GM21528 (cell line): Measurements from ENCODE around the gene ZDHHC11.
"Not testable (repeated sequence)": the region's sequence is repeated elsewhere in the genome, so short reads cannot be mapped to it uniquely, and the experiment has no call there.

Experiments
- ATAC-seq: cut with Tn5 transposase; IDR thresholded peaks from one replicate; pipeline ENCODE4 v1.9.1; 2021; ENCODE audit warnings: mild to moderate bottlenecking, moderate library complexity; ENCODE audit not compliant: unreplicated experiment, low FRiP score

The ZDHHC11 gene

DNA sequence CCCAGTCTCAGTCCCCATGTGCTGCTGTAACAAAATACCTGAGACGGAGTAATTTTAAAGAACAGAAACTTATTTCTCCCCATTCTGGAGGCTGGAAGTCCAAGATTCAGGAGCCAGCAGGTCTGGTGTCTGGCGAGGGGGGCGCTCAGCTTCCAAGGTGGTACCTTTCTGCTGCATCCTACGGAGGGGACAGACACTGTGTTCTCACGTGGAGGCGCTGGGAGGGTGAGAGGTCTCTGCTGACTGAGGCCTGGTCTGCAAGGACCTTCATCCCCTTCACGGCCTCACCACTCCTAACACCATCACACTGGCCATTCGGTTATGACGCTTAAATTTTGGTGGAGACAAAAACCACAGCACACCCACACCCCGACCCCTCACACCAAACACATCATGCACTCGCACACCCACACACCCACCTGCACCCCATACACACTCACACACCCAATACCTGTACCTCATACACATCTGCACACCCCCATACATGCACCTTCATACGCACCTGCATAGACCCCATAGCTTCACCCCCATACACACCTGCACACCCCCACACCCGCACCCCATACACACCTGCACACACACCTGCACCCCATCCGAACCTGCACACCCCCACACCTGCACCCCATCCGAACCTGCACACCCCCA, 9.8 kb upstream of the ZDHHC11 start:
- ATAC-seq, result no peak

- ATAC-seq, result no peak
Observed at GRCh38 chr5:859798-860296, 9.1 kb upstream of the ZDHHC11 start.

DNA sequence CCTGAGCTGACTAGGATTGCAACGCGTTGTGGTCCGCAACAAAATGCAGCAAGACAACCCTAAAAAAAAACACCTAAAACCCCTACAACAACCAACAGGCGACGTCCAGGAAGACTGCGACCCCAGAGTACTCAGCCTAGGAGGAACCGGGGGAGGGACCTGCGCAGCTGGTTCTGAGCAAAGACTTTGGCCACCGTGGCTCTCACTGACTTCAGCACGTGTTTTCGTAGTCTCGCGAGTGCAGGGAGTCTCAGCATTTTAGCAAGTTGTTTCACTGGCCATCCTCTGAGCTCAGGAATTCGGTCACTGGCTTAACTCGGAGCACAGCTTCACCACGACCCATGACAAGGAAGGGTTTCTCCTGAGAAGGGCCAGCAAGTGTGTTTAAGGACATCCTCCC, 8.6 kb upstream of the ZDHHC11 start:
- no peak for ATAC-seq

DNA sequence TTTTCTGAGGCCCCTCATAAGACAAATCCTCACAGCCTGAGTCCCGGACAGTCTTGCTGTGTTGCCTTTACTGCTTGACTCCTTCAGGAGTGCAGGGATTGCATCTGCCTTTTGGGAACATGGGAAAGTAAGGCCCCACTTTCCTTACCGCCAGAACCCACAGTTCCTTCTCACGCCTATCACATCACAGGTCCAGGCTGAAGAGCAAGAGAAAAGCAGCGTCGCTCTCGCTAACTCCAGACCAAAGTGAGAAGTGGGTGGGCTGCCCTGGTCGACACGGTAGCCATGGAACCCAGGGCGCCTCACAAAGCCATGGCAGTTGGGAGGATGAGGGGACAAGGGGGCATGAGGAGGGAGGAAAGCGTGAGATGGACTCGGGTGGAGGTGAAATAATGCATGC, 7.9 kb upstream of the ZDHHC11 start:
- ATAC-seq, result no peak

GRCh38 chr5:856531-857425, 6.0 kb upstream of the ZDHHC11 start:
- no peak for ATAC-seq

GRCh38 chr5:855771-856530, 5.2 kb upstream of the ZDHHC11 start:
- ATAC-seq, result no peak

DNA sequence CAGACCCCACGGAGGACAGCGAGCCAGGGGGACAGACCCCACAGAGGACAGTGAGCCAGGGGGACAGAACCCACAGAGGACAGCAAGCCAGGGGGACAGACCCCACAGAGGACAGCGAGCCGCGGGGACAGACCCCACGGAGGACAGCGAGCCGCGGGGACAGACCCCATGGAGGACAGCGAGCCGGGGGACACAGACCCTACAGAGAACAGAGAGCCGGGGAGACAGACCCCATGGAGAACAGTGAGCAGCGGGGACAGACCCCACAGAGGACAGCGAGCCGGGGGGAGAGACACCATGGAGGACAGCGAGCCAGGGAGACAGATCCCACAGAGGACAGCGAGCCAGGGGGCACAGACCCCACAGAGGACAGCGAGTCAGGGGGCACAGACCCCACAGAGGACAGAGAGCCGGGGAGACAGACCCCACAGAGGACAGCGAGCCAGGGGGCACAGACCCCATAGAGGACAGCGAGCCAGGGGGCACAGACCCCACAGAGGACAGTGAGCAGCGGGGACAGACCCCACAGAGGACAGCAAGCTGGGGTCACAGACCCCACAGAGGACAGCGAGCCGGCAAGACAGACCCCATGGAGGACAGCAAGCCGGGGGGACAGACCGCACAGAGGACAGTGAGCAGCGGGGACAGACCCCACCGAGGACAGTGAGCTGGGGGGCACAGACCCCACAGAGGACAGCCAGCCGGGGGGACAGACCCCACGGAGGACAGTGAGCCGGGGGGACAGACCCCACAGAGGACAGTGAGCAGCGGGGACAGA, 4.4 kb upstream of the ZDHHC11 start:
- no peak for ATAC-seq

GRCh38 chr5:854217-854616, 3.4 kb upstream of the ZDHHC11 start:
- no peak for ATAC-seq

GRCh38 chr5:853416-854090, 2.8 kb upstream of the ZDHHC11 start:
- not testable (repeated sequence) for ATAC-seq

DNA sequence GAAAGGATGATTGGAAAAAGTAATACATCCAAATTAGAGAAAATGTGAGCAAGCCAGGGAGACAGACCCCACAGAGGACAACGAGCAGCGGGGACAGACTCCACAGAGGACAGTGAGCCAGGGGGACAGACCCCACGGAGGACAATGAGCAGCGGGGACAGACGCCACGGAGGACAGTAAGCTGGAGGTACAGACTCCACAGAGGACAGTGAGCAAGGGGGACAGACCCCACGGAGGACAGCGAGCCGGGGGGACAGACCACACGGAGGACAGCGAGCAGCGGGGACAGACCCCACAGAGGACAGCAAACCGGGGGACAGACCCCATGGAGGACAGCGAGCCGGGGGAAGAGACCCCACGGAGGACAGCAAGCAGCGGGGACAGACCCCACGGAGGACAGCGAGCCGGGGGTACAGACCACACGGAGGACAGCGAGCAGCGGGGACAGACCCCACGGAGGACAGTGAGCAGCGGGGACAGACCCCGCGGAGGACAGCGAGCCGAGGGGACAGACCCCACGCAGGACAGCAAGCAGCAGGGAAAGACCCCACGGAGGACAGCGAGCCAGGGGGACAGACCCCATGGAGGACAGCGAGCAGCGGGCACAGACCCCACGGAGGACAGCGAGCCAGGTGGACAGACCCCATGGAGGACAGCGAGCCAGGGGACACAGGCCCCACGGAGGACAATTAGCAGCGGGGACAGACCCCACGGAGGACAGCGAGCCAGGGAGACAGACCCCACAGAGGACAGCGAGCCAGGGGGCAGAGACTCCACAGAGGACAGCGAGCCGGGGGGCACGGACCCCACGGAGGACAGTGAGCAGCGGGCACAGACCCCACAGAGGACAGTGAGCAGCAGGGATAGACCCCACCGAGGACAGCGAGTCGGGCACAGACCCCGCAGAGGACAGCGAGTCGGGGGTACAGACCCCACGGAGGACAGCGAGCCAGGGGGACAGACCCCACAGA, 1.9 kb upstream of the ZDHHC11 start:
- no peak for ATAC-seq

DNA sequence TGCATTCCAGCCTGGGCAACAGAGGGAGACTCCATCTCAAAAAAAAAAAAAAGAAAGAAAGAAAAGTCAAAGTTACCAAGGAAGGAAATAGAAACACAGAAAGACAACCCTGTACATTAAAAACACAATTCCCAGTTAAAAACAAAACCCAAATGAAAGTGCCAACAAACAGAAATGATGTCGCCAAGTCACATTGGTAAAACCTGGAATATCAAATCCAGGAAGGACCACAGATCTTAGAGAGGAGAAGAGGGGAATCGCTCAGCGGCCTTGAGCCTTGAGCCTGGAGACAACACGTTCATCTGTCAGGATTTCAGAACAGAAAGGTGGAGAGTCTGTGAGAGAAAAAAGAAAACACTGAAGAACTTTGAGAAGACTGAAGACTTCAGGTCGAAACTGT, 1.2 kb upstream of the ZDHHC11 start:
- no peak for ATAC-seq

GRCh38 chr5:851553-851952, 767 bp upstream of the ZDHHC11 start:
- no peak for ATAC-seq

DNA sequence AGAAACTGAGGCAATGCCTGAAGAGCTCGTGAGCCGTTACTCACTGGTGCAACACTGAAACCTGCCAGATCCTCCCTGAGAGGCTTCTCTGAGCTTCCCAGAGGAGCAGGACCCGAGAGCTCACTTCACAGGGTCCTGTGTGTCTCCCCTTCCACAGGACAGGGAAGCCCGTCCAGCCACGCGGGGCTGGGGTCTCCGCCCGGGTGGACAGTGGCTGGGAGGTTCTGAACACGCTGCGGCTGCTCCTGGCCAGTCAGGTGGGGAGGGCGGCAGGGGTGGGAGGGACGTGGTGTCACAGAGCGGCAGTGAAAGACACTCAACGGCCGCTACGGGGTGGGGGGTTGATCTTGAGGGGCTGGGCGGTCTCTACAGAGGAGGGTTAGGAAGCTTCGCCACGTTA, 290 bp upstream of the ZDHHC11 start:
- ATAC-seq, result no peak

GRCh38 chr5:849651-850301, 1.0 kb downstream of the ZDHHC11 start:
- ATAC-seq, result no peak

DNA sequence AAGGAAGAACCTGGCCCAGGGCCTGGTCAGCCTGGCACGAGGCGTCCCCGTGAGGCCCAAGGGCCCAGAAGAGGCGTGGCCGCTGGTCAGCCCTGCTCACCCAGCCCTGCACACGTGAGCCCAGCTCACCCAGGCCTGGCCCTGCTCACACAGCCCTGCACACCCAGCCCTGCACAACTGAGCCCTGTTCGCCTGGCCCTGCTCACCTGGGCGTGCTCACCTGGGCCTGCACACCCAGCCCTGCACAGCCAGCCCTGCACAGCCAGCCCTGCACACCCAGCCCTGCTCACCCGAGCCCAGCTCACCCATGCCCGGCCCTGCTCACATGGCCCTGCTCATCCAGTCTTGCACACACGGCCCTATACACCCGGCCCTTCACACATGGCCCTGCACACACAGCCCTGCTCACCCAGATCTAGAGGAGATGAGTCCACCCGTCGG, 2.1 kb downstream of the ZDHHC11 start:
- ATAC-seq, result no peak

DNA sequence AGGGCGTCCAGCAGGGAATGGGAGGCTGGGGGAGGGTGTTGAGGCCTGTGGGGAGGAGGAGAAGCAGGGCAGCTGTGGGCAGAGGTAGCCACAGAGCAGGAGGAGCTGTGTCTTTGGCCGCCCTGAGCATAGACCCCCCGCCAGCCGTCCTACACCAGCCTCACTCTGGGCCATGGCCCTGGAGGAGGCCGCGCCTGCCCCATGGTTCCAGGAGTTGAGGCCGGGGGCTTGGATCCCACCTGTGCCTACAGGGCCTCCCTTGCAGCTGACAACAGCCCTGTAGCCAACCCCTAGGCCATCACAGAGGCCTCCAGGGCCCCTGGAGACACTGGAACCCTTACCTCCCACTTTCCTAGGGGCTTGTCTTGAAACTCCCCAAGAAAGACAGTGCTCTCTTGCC, 3.0 kb downstream of the ZDHHC11 start:
- not testable (repeated sequence) for ATAC-seq

DNA sequence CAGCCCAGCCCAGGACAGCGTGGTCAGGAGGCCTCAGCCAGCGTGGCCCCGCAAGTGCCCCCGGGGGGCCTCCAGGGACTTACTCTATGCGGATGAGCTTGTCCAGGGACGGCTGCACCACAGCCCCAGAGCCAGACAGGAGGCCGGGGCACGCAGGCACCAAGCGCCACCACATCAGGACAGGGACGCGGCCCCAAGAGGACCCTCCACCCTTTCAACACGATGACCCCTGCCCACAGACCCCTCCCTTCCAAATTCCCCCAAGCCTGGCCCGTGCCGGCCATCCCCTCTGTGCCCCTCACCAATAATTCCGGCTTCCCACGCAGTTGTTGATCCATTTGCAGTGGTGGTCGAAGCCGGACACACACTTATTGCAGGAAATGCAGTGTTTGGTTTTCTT, 3.6 kb downstream of the ZDHHC11 start:
- not testable (repeated sequence) for ATAC-seq

DNA sequence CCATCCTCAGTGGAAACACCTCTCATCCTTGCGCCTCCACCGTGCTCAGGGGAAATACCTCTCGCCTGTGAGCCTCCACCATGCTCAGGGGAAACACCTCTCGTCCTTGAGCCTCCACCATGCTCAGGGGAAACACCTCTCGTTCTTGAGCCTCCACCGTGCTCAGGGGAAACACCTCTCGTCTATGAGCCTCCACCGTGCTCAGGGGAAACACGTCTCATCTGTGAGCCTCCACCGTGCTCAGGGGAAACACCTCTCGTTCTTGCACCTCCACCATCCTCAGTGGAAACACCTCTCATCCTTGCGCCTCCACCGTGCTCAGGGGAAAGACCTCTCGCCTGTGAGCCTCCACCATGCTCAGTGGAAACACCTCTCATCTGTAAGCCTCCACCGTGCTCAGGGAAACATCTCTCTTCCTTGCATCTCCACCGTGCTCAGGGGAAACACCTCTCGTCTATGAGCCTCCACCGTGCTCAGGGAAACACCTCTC, 4.1 kb downstream of the ZDHHC11 start:
- not testable (repeated sequence) for ATAC-seq
